Gastroesophageal sphincter (tissue), 4 donors: ENCODE results near the gene AGR2. TPM values are rescaled to one million over a fixed set of nuclear protein-coding genes. Genes with fewer than 3 reads are reported as not detected.

Experiments
- ATAC-seq: fragments of 150-250 bp; one replicate; pipeline ENCODE4 v1.9.1; 2016; ENCODE audit warnings: mild to moderate bottlenecking, moderate library complexity
- H3K27ac ChIP-seq, 4 donors: fragments of 200-600 bp; sonication (generic) in 3 of 4; 1 replicate in 3 of 4; 2 replicates in 1 of 4; pipeline ENCODE4 v1.5.1; 2016 to 2019
- H3K27me3 ChIP-seq: fragments of 200-600 bp; sonication (generic); one replicate; pipeline ENCODE4 v1.5.1; 2019
- H3K36me3 ChIP-seq, 2 donors: fragments of 200-600 bp; sonication (generic); one replicate each; pipeline ENCODE4 v1.5.1; 2019; ENCODE audit warnings: control low read depth in 1 of 2
- H3K4me1 ChIP-seq, 3 donors: fragments of 200-600 bp; sonication (generic); 1 replicate in 2 of 3; 2 replicates in 1 of 3; pipeline ENCODE4 v1.5.1; 2016 to 2019; ENCODE audit warnings: control low read depth in 2 of 3
- H3K4me3 ChIP-seq, 2 donors: fragments of 200-600 bp; sonication (generic); one replicate each; pipeline ENCODE4 v1.5.1; 2019; ENCODE audit warnings: mild to moderate bottlenecking in 1 of 2, moderate library complexity in 1 of 2
- H3K9me3 ChIP-seq, 3 donors: fragments of 200-600 bp; sonication (generic); one replicate each; pipeline ENCODE4 v1.5.1; 2017 to 2019; ENCODE audit warnings: control low read depth in 2 of 3
- EP300 ChIP-seq: sonication (generic); formaldehyde crosslinking; IDR thresholded peaks from one replicate; pipeline ENCODE4 v1.6.1; 2017; ENCODE audit warnings: antibody characterized with exemption, mild to moderate bottlenecking
- POLR2A ChIP-seq, 2 donors: fragments of 450-650 bp; IDR thresholded peaks; one replicate each; pipeline ENCODE4 v1.6.1; 2017; ENCODE audit warnings: antibody characterized with exemption in 2 of 2, mild to moderate bottlenecking in 2 of 2, moderate library complexity in 1 of 2
- POLR2AphosphoS5 ChIP-seq: sonication (generic); formaldehyde crosslinking; IDR thresholded peaks from one replicate; pipeline ENCODE4 v1.6.1; 2017; ENCODE audit warnings: antibody characterized with exemption
- WGBS, 2 donors: methylation state at CpG; one replicate each; pipeline ENCODE4 v1.1.5; 2018; ENCODE audit warnings: low coverage in 1 of 2; 5-methylcytosine and 5-hydroxymethylcytosine counted together
- total RNA-seq, 4 donors: library from RNA; depleted of rRNA; stranded (reverse); fragments of >200 nt; gene quantifications; one replicate each; pipeline ENCODE4 v1.1.0, GENCODE V29; 2016
- TF ChIP-seq, protein P1 (sequence below), 4 experiments: fragments of 200-600 bp in 2 of 4; fragments of 450-650 bp in 2 of 4; sonication (generic) in 1 of 4; IDR thresholded peaks; one replicate each; pipeline ENCODE4 v1.5.1; 2017 to 2019; ENCODE audit warnings: antibody characterized with exemption in 4 of 4, mild to moderate bottlenecking in 2 of 4, moderate library complexity in 2 of 4

Gene AGR2
- total RNA-seq, 4 donors from 2014 or later, result 12.8 TPM; not detected in 3

DNA sequence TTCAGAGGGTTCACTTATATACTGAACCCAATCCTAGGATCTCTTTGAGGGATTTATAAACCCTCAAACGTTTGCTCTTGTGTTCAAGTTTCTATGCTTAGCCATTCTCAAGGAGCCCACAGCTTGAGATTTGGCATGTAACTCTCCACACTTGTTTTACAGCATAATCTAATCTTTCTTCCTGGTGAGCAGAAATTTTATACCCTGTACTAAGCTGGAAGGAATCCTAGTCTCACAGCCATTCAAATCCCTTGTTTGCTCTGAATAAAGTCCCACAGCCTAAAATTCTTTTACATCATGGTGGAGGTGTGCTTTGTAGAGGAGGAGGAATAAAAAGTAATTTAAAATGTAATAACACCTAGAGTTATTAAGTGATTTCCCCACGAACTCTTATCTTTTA, 5.3 kb upstream of the AGR2 start:
- WGBS, 2 donors, result 50 to 100% methylated on average over 1 to 2 of the region's 2 CpGs
- H3K36me3 ChIP-seq, result no peaks in the 10 kb centered on the region
- no peaks in the 10 kb centered on the region for H3K9me3 ChIP-seq
- TF ChIP-seq, protein P1, sequence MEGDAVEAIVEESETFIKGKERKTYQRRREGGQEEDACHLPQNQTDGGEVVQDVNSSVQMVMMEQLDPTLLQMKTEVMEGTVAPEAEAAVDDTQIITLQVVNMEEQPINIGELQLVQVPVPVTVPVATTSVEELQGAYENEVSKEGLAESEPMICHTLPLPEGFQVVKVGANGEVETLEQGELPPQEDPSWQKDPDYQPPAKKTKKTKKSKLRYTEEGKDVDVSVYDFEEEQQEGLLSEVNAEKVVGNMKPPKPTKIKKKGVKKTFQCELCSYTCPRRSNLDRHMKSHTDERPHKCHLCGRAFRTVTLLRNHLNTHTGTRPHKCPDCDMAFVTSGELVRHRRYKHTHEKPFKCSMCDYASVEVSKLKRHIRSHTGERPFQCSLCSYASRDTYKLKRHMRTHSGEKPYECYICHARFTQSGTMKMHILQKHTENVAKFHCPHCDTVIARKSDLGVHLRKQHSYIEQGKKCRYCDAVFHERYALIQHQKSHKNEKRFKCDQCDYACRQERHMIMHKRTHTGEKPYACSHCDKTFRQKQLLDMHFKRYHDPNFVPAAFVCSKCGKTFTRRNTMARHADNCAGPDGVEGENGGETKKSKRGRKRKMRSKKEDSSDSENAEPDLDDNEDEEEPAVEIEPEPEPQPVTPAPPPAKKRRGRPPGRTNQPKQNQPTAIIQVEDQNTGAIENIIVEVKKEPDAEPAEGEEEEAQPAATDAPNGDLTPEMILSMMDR (IDR thresholded peaks at IDR 0.05), result no peak
- TF ChIP-seq POLR2AphosphoS5, result no peak
- no peak for TF ChIP-seq POLR2A (IDR thresholded peaks at IDR 0.05)
- TF ChIP-seq EP300, result no peak
- no peaks in the 10 kb centered on the region for H3K4me1 ChIP-seq
- H3K27ac ChIP-seq, result no peak overlapping the region
- no peaks in the 10 kb centered on the region for H3K27me3 ChIP-seq
- no peak overlapping the region for H3K4me3 ChIP-seq
- ATAC-seq, result no peak

DNA sequence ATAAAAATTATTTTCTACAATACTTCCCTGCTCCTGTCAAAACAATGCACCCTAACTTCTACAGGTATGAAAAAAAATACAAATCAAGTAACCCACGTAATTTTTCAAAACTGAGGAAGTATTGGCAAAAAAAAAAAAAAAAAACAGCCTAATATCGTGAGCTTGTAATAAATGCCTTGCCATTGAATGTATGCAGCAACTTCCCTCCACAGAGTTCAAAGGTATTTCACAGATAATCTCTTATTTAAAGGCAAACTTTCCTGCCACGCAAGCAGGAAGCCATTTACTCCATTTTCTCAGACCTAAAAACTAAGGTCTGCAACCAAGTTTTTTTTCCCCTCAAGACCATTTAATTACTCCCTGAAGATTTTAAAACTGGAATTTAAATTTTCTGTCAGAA, 642 bp upstream of the AGR2 start:
- H3K27ac ChIP-seq, result no peak overlapping the region
- 67 to 93% methylated on average over 3 of the region's 3 CpGs for WGBS, 2 donors
- ATAC-seq, result no peak

GRCh38 chr7:16803881-16804673, 722 bp downstream of the AGR2 start:
- WGBS, 2 donors, result 71 to 79% methylated on average over 5 to 7 of the region's 7 CpGs
- no peak overlapping the region for H3K4me3 ChIP-seq
- no peak overlapping the region for H3K27ac ChIP-seq

More for the DNA sequence above, 642 bp upstream of the AGR2 start:
- Histone ChIP-seq H3K36me3 (no peaks in the 10 kb centered on the region), H3K4me3 (no peak overlapping the region), H3K4me1 (no peaks in the 10 kb centered on the region), H3K27me3 (no peaks in the 10 kb centered on the region), H3K9me3 (no peaks in the 10 kb centered on the region)
- TF ChIP-seq, protein P1 (IDR thresholded peaks at IDR 0.05), result no peak
- TF ChIP-seq POLR2A (IDR thresholded peaks at IDR 0.05) (no peak), POLR2AphosphoS5 (no peak), EP300 (no peak)

DNA sequence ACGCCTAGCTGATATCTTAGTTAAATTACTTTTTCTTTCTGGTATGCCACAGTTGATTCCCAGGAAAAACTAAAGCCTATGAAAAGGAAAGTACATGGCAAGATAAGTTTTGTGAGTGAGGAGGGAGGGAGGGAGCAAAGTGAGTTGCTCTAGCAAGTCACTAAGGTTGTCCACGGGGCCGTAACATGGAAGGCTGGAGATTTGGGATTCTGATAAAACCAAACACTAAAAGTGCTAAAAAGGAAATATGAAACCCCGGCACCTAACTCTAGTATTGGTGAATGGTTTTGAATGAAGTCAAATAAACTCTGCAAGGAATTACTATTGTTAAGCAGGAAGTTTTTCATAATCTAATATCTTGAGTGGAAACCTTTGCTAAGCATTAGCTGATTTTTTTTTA, 1.7 kb downstream of the AGR2 start:
- no peak overlapping the region for H3K4me3 ChIP-seq
- H3K27ac ChIP-seq, result no peak overlapping the region
- no peaks in the 10 kb centered on the region for H3K4me1 ChIP-seq
- ATAC-seq, result no peak
- TF ChIP-seq, protein P1 (IDR thresholded peaks at IDR 0.05), result no peak
- no peak for TF ChIP-seq POLR2AphosphoS5
- no peak for TF ChIP-seq POLR2A (IDR thresholded peaks at IDR 0.05)
- no peak for TF ChIP-seq EP300
- WGBS, 2 donors, result 79 to 95% methylated on average over 3 of the region's 4 CpGs
- H3K36me3 ChIP-seq, result no peaks in the 10 kb centered on the region
- H3K9me3 ChIP-seq, result no peaks in the 10 kb centered on the region
- H3K27me3 ChIP-seq, result no peaks in the 10 kb centered on the region

More at GRCh38 chr7:16803881-16804673, 722 bp downstream of the AGR2 start:
- TF ChIP-seq POLR2A (IDR thresholded peaks at IDR 0.05) (no peak), POLR2AphosphoS5 (no peak), EP300 (no peak)
- TF ChIP-seq, protein P1 (IDR thresholded peaks at IDR 0.05), result no peak
- Histone ChIP-seq H3K36me3 (no peaks in the 10 kb centered on the region), H3K4me1 (no peaks in the 10 kb centered on the region), H3K9me3 (no peaks in the 10 kb centered on the region), H3K27me3 (no peaks in the 10 kb centered on the region)
- ATAC-seq, result no peak

GRCh38 chr7:16801579-16801978, 3.2 kb downstream of the AGR2 start:
- H3K27ac ChIP-seq, result no peak overlapping the region
- no peak for ATAC-seq
- no peaks in the 10 kb centered on the region for H3K27me3 ChIP-seq
- no peaks in the 10 kb centered on the region for H3K9me3 ChIP-seq
- H3K36me3 ChIP-seq, result no peaks in the 10 kb centered on the region
- 92 to 98% methylated on average over 2 to 4 of the region's 4 CpGs for WGBS, 2 donors
- no peak overlapping the region for H3K4me3 ChIP-seq
- H3K4me1 ChIP-seq, result no peaks in the 10 kb centered on the region
- TF ChIP-seq POLR2A (IDR thresholded peaks at IDR 0.05), result no peak
- TF ChIP-seq EP300, result no peak
- TF ChIP-seq POLR2AphosphoS5, result no peak
- TF ChIP-seq, protein P1 (IDR thresholded peaks at IDR 0.05), result no peak
